BJ (cell line): ENCODE measurements around the gene GPR176. TPM values are rescaled to one million over a fixed set of nuclear protein-coding genes. Genes with fewer than 3 reads are reported as not detected.

Experiments used
- CTCF ChIA-PET: fragments of 350-600 bp; formaldehyde crosslinking; extraction: SDS; loops from one replicate; lab custom pipeline; 2021; ENCODE audit warnings: antibody characterized with exemption, inconsistent platforms; lab: Yijun Ruan, JAX
- POLR2A ChIA-PET: fragments of 300-600 bp; sonication (Branson Sonifier 250); formaldehyde crosslinking; extraction: SDS; loops from one replicate; lab custom pipeline; 2021; ENCODE audit warnings: antibody characterized with exemption; lab: Charles Lee
- DNase-seq: peaks from one replicate; pipeline ENCODE4 v3.0.0-alpha.2; 2011; ENCODE audit warnings: low read depth
- H3K27me3 ChIP-seq: 2 replicates; pipeline ENCODE4 v1.6.0; 2011; ENCODE audit warnings: low read length; ENCODE audit not compliant: control insufficient read depth, insufficient read depth
- H3K36me3 ChIP-seq: 2 replicates; pipeline ENCODE4 v1.5.1; 2011; ENCODE audit warnings: low read length; ENCODE audit not compliant: control insufficient read depth, insufficient read depth
- H3K4me3 ChIP-seq: 2 replicates; pipeline ENCODE4 v1.5.1; 2011; ENCODE audit warnings: low read depth, mild to moderate bottlenecking, control low read depth, low read length
- polyA plus RNA-seq: library from polyadenylated mRNA; depleted of rRNA; stranded (reverse); fragments of >200 nt; gene quantifications from 2 replicates; pipeline ENCODE4 v1.2.3, GENCODE V29; 2011
- TF ChIP-seq, protein P1 (sequence below): IDR thresholded peaks from 2 replicates; pipeline ENCODE4 v1.5.1; 2011; ENCODE audit warnings: low read depth, mild to moderate bottlenecking, control low read depth, inconsistent platforms, low read length, moderate library complexity; ENCODE audit not compliant: insufficient read depth

Gene GPR176
- polyA plus RNA-seq, 1 experiment: 319 TPM

DNA sequence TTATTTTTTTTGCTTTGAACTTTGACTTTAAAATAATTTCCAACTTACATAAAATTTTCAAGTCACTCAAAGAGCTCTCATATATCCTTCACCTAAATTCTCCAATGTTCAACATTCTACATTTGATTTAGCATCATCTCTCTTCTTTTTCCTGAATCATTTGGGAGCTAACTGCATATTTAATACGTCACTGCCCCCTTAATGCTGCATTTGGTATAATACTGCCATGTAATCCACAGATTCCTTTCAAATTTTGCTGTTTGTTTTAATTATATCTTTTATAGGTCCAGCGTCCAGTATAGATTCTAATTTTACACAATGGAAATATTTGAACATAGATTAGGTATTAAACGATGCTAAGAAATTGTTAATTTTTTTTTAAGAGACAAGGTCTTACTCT lies 11.5 kb upstream of the GPR176 start:
- ChIA-PET POLR2A (no interaction called here), CTCF (interaction anchor here (0.7 kb wide), 1 partner anchor 246 kb away, joined by 3 read pairs; no protein-coding TSS in a partner anchor)
- Histone ChIP-seq H3K36me3 (no peaks in the 10 kb centered on the region), H3K4me3 (no peak overlapping the region), H3K27me3 (no peaks in the 10 kb centered on the region)
- no peak for DNase-seq
- TF ChIP-seq, protein P1, sequence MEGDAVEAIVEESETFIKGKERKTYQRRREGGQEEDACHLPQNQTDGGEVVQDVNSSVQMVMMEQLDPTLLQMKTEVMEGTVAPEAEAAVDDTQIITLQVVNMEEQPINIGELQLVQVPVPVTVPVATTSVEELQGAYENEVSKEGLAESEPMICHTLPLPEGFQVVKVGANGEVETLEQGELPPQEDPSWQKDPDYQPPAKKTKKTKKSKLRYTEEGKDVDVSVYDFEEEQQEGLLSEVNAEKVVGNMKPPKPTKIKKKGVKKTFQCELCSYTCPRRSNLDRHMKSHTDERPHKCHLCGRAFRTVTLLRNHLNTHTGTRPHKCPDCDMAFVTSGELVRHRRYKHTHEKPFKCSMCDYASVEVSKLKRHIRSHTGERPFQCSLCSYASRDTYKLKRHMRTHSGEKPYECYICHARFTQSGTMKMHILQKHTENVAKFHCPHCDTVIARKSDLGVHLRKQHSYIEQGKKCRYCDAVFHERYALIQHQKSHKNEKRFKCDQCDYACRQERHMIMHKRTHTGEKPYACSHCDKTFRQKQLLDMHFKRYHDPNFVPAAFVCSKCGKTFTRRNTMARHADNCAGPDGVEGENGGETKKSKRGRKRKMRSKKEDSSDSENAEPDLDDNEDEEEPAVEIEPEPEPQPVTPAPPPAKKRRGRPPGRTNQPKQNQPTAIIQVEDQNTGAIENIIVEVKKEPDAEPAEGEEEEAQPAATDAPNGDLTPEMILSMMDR: no peak

DNA sequence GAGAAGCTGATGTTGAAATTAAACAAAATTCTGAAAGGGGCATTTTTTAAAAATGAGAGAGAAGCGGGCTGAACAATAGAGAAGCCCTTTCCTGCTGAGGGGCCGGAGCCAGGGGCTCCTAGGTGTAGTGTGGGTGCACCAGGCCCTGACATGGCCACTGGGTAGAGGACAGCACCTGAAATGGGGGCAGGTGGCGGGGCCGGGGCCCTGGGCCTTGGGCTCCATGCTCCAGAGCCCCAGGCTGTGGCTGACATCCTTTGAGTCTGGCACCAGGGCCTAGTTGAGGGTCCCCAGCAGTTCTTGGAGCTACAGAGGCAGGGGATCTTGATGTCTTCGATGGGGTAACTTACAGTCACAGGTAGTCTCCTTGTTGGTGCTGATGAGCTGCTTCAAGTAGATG lies 6.5 kb upstream of the GPR176 start:
- ChIA-PET CTCF (no interaction called here), POLR2A (no interaction called here)
- TF ChIP-seq, protein P1: no peak
- no peak for DNase-seq
- Histone ChIP-seq H3K27me3 (no peaks in the 10 kb centered on the region), H3K4me3 (no peak overlapping the region), H3K36me3 (no peaks in the 10 kb centered on the region)

DNA sequence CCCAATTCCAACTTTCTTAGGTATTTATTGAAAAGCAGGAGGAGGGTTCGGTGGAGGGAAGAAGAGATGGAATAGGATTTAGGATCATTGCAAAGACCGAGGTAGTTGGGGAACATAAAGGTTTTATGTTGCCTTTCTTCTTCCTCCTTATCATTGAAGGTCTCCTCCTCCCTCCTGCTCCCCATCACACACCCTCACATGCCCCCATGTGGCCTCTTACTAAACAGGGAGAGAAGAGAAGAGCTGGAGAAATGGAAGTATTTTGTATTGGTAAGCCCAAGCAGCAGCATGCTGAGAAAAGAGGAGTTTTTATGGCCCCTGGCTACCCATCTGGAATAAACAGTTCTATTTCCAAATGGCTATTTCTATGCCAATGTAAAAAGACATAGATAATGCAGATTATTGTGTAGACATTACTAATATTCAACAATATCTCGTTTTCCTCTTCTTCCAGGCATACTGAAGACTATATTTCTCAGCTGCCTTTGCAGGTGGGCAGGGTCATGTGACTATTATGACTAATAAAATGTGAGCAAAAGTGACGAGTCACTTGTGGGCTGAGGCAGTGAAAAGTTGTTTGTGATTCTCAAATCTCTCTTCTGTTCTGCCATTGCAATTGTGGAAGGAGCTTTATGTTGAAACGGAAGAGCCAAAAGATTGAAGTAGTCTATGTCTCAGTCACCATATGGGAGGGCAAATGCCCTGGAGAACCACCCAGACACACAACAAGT lies 5.2 kb upstream of the GPR176 start:
- Histone ChIP-seq H3K36me3 (no peaks in the 10 kb centered on the region), H3K27me3 (no peaks in the 10 kb centered on the region), H3K4me3 (no peak overlapping the region)
- ChIA-PET CTCF (interaction anchor here (1.9 to 2.5 kb wide), 2 partner anchors 8 to 137 kb away, joined by 5 to 8 read pairs; partner anchors contain the start of gene EIF2AK4), POLR2A (no interaction called here)
- TF ChIP-seq, protein P1: no peak
- no peak for DNase-seq

DNA sequence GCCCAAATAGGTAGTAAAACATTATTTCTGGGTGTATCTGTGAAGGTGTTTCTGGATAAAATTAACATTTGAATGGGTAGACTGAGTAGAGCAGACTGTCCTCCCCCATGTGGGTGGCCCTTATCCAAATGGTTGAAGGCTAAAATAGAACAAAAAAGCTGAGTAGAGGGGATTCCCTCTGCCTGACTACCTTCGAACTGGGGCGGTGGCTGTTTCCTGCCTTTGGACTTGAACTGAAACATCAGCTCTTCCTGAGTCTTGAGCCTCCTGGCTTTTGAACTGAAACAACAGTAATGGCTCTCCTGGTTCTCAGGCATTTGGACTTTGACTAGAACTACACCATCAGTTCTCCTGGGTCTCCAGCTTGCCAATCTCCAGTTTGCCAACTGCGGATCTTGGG lies 4.4 kb upstream of the GPR176 start:
- Histone ChIP-seq H3K27me3 (no peaks in the 10 kb centered on the region), H3K36me3 (no peaks in the 10 kb centered on the region), H3K4me3 (no peak overlapping the region)
- POLR2A ChIA-PET: no interaction called here
- CTCF ChIA-PET: interaction anchor here (1.9 to 2.5 kb wide), 2 partner anchors 9 to 136 kb away, joined by 5 to 8 read pairs; partner anchors contain the start of gene EIF2AK4
- DNase-seq: no peak
- TF ChIP-seq, protein P1: no peak

DNA sequence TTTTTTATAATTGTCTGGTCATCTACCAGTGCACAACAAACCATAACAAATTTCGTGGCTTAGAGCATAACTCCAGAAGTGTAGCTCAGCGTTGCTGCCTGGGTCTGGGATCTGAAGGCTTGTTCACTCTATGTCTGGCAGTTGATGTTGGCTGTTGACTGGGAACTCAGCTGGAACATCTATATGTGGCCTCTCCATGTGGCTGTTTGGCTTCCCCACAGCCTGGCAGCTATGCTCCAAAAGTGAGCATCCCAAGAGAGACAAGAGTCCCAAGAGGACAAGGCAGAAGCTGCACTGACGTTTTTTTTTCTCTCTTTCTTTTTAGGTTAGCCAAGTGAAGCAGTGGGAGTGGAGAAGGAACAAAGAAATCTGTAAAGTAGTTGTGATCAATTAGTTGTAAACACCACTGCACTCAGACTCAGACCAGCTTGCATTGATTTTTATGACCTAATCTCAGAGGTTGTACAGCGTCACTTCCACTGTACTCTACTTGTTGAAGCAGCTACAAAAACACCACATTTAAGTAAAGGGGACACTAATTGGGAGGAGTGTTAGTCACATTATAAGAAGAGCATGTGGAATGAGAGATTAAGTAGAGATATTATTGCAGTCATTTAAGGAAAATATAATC lies 2.5 kb upstream of the GPR176 start:
- Histone ChIP-seq H3K4me3 (no peak overlapping the region), H3K36me3 (no peaks in the 10 kb centered on the region), H3K27me3 (no peaks in the 10 kb centered on the region)
- CTCF ChIA-PET: interaction anchor here (1.1 to 2.0 kb wide), 2 partner anchors 11 to 182 kb away, joined by 4 to 7 read pairs; partner anchors contain the start of gene EIF2AK4
- POLR2A ChIA-PET: interaction anchor here (0.6 kb wide), 1 partner anchor 145 kb away, joined by 3 read pairs; no protein-coding TSS in a partner anchor
- TF ChIP-seq, protein P1: no peak
- DNase-seq: no peak
